Measurements from ENCODE around the gene PRAC2.

DNA sequence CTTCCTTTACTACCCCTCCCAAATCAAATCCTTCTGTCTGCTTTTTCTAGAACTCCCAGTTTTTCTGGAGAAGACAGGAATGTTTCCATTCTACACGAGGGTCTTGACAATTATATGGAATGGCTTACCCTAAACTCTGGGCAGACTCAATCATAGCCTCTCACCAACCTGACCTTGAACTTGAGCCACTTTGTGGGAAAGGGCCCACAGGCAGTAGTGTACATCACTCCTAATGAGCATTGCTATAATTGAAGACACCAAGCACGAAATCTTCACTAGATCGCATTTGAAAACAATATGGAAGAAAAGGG lies 7.2 kb downstream of the PRAC2 start:
- TF ChIP-seq POLR2AphosphoS5 (IDR thresholded peaks at IDR 0.05; ENCODE audit: borderline replicate concordance, low read depth, low read length) (no peak), EZH2 (IDR thresholded peaks at IDR 0.05) (no peak), FOXP2 (optimal IDR thresholded peaks at IDR 0.05; ENCODE audit: control extremely low read depth, extremely low read length, insufficient read depth) (no peak)
